GM12878 (cell line): ENCODE results near the gene SPAG9. TPM values are rescaled to one million over a fixed set of nuclear protein-coding genes. Genes with fewer than 3 reads are reported as not detected.

Source experiments
- CEBPZ ChIP-seq: fragments of 150-350 bp; IDR thresholded peaks from 2 replicates; pipeline ENCODE4 v1.6.1; 2016; ENCODE audit warnings: low read depth, low read length
- CREM ChIP-seq: IDR thresholded peaks from 2 replicates; pipeline ENCODE4 v1.6.1; 2014; ENCODE audit warnings: antibody characterized with exemption, low read depth
- HDAC6 ChIP-seq: fragments of 200-600 bp; sonication (generic); IDR thresholded peaks from one replicate; pipeline ENCODE4 v1.8.0; 2017; ENCODE audit warnings: antibody characterized with exemption; ENCODE audit not compliant: unreplicated experiment
- HDGF ChIP-seq: fragments of 450-650 bp; IDR thresholded peaks from 2 replicates; pipeline ENCODE4 v1.6.1; 2016; ENCODE audit warnings: antibody characterized with exemption
- NR2F1 ChIP-seq: fragments of 450-650 bp; conservative IDR thresholded peaks from 2 replicates; pipeline ENCODE4 v1.6.1; 2017; ENCODE audit warnings: mild to moderate bottlenecking
- PBX3 ChIP-seq: IDR thresholded peaks from 2 replicates; pipeline ENCODE4 v1.6.1; 2011; ENCODE audit warnings: mild to moderate bottlenecking, low read depth, low read length, moderate library complexity; ENCODE audit not compliant: insufficient replicate concordance
- PKNOX1 ChIP-seq: fragments of 450-650 bp; IDR thresholded peaks from 2 replicates; pipeline ENCODE4 v1.6.1; 2016; ENCODE audit warnings: mild to moderate bottlenecking
- PML ChIP-seq: IDR thresholded peaks from 2 replicates; pipeline ENCODE4 v1.6.1; 2012; ENCODE audit warnings: low read length, inconsistent platforms
- POU2F2 ChIP-seq: IDR thresholded peaks from 3 replicates; pipeline ENCODE4 v1.6.1; 2011; ENCODE audit warnings: low read depth, mild to moderate bottlenecking, low read length, borderline replicate concordance
- RELA ChIP-seq: fragments of 450-650 bp; IDR thresholded peaks from 2 replicates; pipeline ENCODE4 v1.8.0; 2014; ENCODE audit warnings: borderline replicate concordance; ENCODE audit not compliant: partially characterized antibody
- SIX5 ChIP-seq: IDR thresholded peaks from 2 replicates; pipeline ENCODE4 v1.6.1; 2011; ENCODE audit warnings: mild to moderate bottlenecking, low read depth, low read length, moderate library complexity; ENCODE audit not compliant: severe bottlenecking
- SMC3 ChIP-seq: IDR thresholded peaks from 2 replicates; pipeline ENCODE4 v1.6.1; 2011; ENCODE audit warnings: low read length, improper control_type of control experiment, borderline replicate concordance
- SREBF1 ChIP-seq: IDR thresholded peaks from 2 replicates; pipeline ENCODE4 v1.6.1; 2012; ENCODE audit warnings: mild to moderate bottlenecking, low read length
- STAT3 ChIP-seq: IDR thresholded peaks from 2 replicates; pipeline ENCODE4 v1.6.1; 2011; ENCODE audit warnings: low read depth, low read length, improper control_type of control experiment
- TARDBP ChIP-seq: IDR thresholded peaks from 2 replicates; pipeline ENCODE4 v1.6.1; 2016; ENCODE audit warnings: borderline replicate concordance
- USF2 ChIP-seq: IDR thresholded peaks from 2 replicates; pipeline ENCODE4 v1.6.1; 2011; ENCODE audit warnings: low read depth, low read length, improper control_type of control experiment, borderline replicate concordance
- WRNIP1 ChIP-seq: IDR thresholded peaks from 2 replicates; pipeline ENCODE4 v1.6.1; 2011; ENCODE audit warnings: low read depth, low read length, improper control_type of control experiment, borderline replicate concordance
- ZNF384 ChIP-seq: IDR thresholded peaks from 2 replicates; pipeline ENCODE4 v1.6.1; 2012; ENCODE audit warnings: low read depth, mild to moderate bottlenecking, low read length, improper control_type of control experiment, borderline replicate concordance
- polyA plus RNA-seq, 11 experiments: library from polyadenylated mRNA; depleted of rRNA in 4 of 11; unstranded in 6 of 11; stranded (reverse) in 5 of 11; fragments of >200 nt; fragmentation: Nextera tagmentation in 4 of 11; fragmentation: Illumina TruSeq in 1 of 11; extraction: Ambion mirVana in 4 of 11; extraction: Trizol in 1 of 11; gene quantifications; 1 replicate in 1 of 11; 2 replicates in 10 of 11; pipeline versions ENCODE4 v1.2.1 to v1.2.3, GENCODE V29; 2011 to 2016; ENCODE audit warnings: inconsistent platforms in 2 of 11, missing spikeins in 2 of 11, low read depth in 1 of 11
- total RNA-seq, 4 experiments: library from RNA; depleted of rRNA in 3 of 4; stranded (reverse); fragments of >200 nt in 3 of 4; fragmentation: Illumina TruSeq in 1 of 4; extraction: Trizol in 1 of 4; gene quantifications; 2 replicates each; pipeline versions ENCODE4 v1.2.1 to v1.2.3, GENCODE V29; 2013 to 2021

The SPAG9 gene
- total and polyA plus RNA-seq, 10 of the 15 experiments (the other 5 are each of a cell fraction or from before 2014, with no cell fraction given), result 6.6 to 42.0 (median 24.9) TPM

- TF ChIP-seq PKNOX1 (no peak), SREBF1 (no peak), RELA (no peak), CEBPZ (no peak), WRNIP1 (0 out of 2 replicates have a peak, but pooled peaks have one; percentile 52), PML (peak; percentile 26), ZNF384 (no peak), CREM (peak; percentile 93), POU2F2 (peak; percentile 58; the same call in 2 of the 3 replicates), TARDBP (no peak), PBX3 (no peak), USF2 (no peak), NR2F1 (peak; percentile 71), SMC3 (no peak), HDGF (no peak), STAT3 (no peak), HDAC6 (no peak), SIX5 (no peak)
Observed at GRCh38 chr17:51120739-51121619, at the start of gene SPAG9 (continued).
